ENCODE data around the gene SLC9A8. TPM values are rescaled to one million over a fixed set of nuclear protein-coding genes. Genes with fewer than 3 reads are reported as not detected.

SLC9A8 gene
- total RNA-seq, 1 donor from 2014 or later = 5.2 TPM

- Mint-ChIP-seq H3K27ac (ENCODE audit: unreplicated experiment) (no peak overlapping the region), H3K9me3 (ENCODE audit: low read depth) (peaks cover 4% of the 10 kb centered on the region), H3K4me1 (ENCODE audit: low read depth) (peaks cover 42% of the 10 kb centered on the region), H3K4me3 (ENCODE audit: unreplicated experiment) (no peak overlapping the region), H3K27me3 (ENCODE audit: low read depth) (no peaks in the 10 kb centered on the region), H3K36me3 (ENCODE audit: low read depth) (peaks cover 11% of the 10 kb centered on the region)
- TF ChIP-seq CTCF (IDR thresholded peaks at IDR 0.05) = peak; percentile 85
- no peak for DNase-seq (ENCODE audit: low spot score)
Observed at GRCh38 chr20:49846206-49846807, 33.7 kb downstream of the SLC9A8 start.

GRCh38 chr20:49850463-49851230 is 38.0 kb downstream of the SLC9A8 start:
- Mint-ChIP-seq H3K36me3 (ENCODE audit: low read depth) (peaks cover 9% of the 10 kb centered on the region), H3K4me3 (ENCODE audit: unreplicated experiment) (no peak overlapping the region), H3K27me3 (ENCODE audit: low read depth) (no peaks in the 10 kb centered on the region), H3K4me1 (ENCODE audit: low read depth) (peaks cover 50% of the 10 kb centered on the region), H3K9me3 (ENCODE audit: low read depth) (no peaks in the 10 kb centered on the region), H3K27ac (ENCODE audit: unreplicated experiment) (peak overlapping the region; percentile 91)
- TF ChIP-seq CTCF (IDR thresholded peaks at IDR 0.05) = no peak
- no peak for DNase-seq (ENCODE audit: low spot score)

GRCh38 chr20:49851231-49851705 is 38.6 kb downstream of the SLC9A8 start:
- H3K4me1 Mint-ChIP-seq (ENCODE audit: low read depth) = peaks cover 49% of the 10 kb centered on the region
- no peak for DNase-seq (ENCODE audit: low spot score)
- TF ChIP-seq CTCF (IDR thresholded peaks at IDR 0.05) = no peak
- H3K27ac Mint-ChIP-seq (ENCODE audit: unreplicated experiment) = peak overlapping the region; percentile 91
- H3K4me3 Mint-ChIP-seq (ENCODE audit: unreplicated experiment) = no peak overlapping the region
- no peaks in the 10 kb centered on the region for H3K27me3 Mint-ChIP-seq (ENCODE audit: low read depth)
- H3K9me3 Mint-ChIP-seq (ENCODE audit: low read depth) = no peaks in the 10 kb centered on the region
- peaks cover 9% of the 10 kb centered on the region for H3K36me3 Mint-ChIP-seq (ENCODE audit: low read depth)

GRCh38 chr20:49851991-49852390 is 39.4 kb downstream of the SLC9A8 start:
- Mint-ChIP-seq H3K36me3 (ENCODE audit: low read depth) (peaks cover 12% of the 10 kb centered on the region), H3K9me3 (ENCODE audit: low read depth) (no peaks in the 10 kb centered on the region), H3K27ac (ENCODE audit: unreplicated experiment) (peak overlapping the region; percentile 91), H3K4me3 (ENCODE audit: unreplicated experiment) (no peak overlapping the region), H3K4me1 (ENCODE audit: low read depth) (peaks cover 49% of the 10 kb centered on the region), H3K27me3 (ENCODE audit: low read depth) (no peaks in the 10 kb centered on the region)
- TF ChIP-seq CTCF (IDR thresholded peaks at IDR 0.05) = no peak
- no peak for DNase-seq (ENCODE audit: low spot score)

- H3K27ac Mint-ChIP-seq (ENCODE audit: unreplicated experiment) = peak overlapping the region; percentile 91
Observed at GRCh38 chr20:49852522-49853080, 40.0 kb downstream of the SLC9A8 start.

More at GRCh38 chr20:49852522-49853080, 40.0 kb downstream of the SLC9A8 start:
- Mint-ChIP-seq H3K4me1 (ENCODE audit: low read depth) (peaks cover 49% of the 10 kb centered on the region), H3K9me3 (ENCODE audit: low read depth) (no peaks in the 10 kb centered on the region), H3K4me3 (ENCODE audit: unreplicated experiment) (no peak overlapping the region), H3K36me3 (ENCODE audit: low read depth) (peaks cover 13% of the 10 kb centered on the region), H3K27me3 (ENCODE audit: low read depth) (no peaks in the 10 kb centered on the region)
- TF ChIP-seq CTCF (IDR thresholded peaks at IDR 0.05) = no peak
- DNase-seq (ENCODE audit: low spot score) = no peak
